ENCODE data around the gene ZSWIM1. TPM values are rescaled to one million over a fixed set of nuclear protein-coding genes. Genes with fewer than 3 reads are reported as not detected.

The ZSWIM1 gene
- polyA plus RNA-seq (2012; ENCODE audit: missing spikeins), result 6.6 TPM

DNA sequence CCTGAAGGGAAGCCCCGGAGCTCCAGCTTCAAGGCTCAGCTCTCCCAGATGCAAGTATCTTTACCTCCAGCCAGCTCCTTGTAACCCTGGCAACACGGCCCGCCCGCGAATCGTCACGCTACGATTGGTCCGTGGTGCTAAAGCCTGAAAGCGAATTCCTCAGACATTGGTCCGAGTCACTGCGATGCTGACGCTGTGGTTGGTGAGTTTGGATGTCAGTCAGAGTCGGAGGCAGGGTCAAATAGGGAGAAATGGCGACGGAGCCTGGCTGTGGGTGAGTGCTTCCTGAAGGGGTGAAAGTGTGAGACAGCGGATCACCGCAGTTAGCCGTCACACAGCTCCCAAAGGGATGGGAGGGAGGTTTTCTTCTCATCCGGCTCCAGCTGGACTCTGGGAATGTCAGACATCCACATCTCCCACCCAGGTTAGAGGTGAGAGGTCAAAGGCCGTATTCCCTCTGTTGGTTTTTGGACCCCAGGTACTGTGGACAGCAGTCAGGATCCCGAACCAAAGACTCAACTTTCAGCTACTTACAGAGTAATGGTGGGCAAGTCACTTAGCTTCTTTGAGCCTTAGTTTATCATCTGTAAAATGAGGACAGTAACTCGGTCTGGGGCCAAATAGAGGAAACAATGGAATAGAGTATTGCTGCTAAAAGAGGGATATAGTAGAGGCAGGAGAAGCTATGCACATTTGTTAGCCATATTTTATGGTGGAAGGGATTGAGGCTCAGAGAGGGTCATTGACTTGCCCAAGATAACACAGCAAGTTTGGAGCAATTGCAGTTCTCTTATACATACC is at the start of gene ZSWIM1:
Gene ZSWIM1 (plus strand): TSS at position 240 of the 801 bp plus-strand sequence. CDS start 1,366 bp downstream, outside the sequence.
- DNase-seq (ENCODE audit: insufficient read length), result peak; percentile 96
- FAIRE-seq, result peak; percentile 99
- TF ChIP-seq POLR2A (IDR thresholded peaks at IDR 0.05; ENCODE audit: low read depth, low read length) (peak; percentile 97), POLR2AphosphoS5 (IDR thresholded peaks at IDR 0.05; ENCODE audit: low read depth, low read length) (peak; percentile 96), TAF1 (IDR thresholded peaks at IDR 0.05; ENCODE audit: borderline replicate concordance, low read depth, low read length) (peak; percentile 96)

DNA sequence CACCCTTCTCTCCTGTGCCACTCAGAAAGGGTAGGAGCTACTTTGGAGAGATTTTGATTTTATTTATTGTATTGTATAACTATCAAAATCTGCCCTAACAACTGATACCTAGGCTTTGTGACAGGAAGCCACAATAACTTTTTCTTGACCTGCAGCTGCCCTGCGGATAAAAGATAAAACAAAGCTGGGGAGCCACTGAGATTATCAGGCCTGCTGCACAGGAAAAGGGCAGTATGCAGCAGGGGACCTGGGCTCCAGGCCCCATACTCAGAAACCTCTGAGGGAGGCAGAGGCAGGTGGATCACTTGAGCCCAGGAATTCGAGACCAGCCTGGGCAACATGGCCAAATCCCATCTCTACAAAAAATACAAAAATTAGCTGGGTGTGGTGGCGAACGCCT is 48.4 kb upstream of the ZSWIM1 start:
- FAIRE-seq (no peak), DNase-seq (ENCODE audit: insufficient read length) (no peak)
- TF ChIP-seq TAF1 (IDR thresholded peaks at IDR 0.05; ENCODE audit: borderline replicate concordance, low read depth, low read length) (no peak), POLR2AphosphoS5 (IDR thresholded peaks at IDR 0.05; ENCODE audit: low read depth, low read length) (no peak), POLR2A (IDR thresholded peaks at IDR 0.05; ENCODE audit: low read depth, low read length) (no peak)

DNA sequence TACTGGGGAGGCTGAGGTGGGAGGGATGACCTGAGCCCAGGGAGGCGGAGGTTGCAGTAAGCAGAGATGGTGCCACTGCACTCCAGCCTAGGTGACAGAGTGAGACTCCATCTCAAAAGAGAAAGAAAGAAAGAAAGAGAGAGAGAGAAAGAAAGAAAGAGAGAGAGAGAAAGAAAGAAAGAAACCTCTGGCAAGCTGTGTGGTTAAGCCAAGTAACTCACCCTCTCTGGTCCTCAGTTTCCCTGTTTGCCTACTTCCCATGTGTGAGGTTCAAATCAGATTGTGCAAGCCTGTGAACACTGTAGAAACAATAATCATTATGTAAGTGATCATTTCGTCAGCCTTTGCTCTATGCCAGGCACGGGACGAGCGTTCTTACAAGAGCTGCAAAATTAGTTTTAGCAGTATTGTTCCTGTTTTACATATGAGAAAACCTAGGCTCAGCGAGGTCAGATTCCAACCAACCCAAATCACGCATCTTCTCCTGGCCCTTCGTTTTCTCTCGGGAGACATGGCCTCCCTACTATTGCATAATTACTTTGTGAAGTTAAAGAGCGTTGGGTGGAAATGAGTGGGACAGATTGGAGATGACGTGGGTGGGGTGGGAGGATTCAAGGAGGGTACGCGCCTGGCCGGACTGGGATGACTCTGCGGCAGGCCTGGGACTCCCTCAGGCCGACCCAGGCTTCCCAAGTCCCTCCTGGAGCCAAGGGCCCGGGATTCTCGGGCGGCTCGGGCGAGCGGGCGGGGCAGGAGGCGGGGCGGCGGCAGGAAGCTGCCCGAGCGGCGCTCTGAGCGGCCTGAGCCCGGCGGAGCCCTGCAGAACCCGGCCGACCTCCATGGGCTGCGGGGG is 47.8 kb upstream of the ZSWIM1 start, which contains the start of gene SNX21:
Gene SNX21 (plus strand): TSS at position 770 of the 853 bp plus-strand sequence. CDS start 121 bp downstream, outside the sequence.
- TF ChIP-seq POLR2AphosphoS5 (IDR thresholded peaks at IDR 0.05; ENCODE audit: low read depth, low read length), result no peak
- TF ChIP-seq POLR2A (IDR thresholded peaks at IDR 0.05; ENCODE audit: low read depth, low read length), result peak; percentile 21; the same call in 1 of the 2 replicates
- no peak for TF ChIP-seq TAF1 (IDR thresholded peaks at IDR 0.05; ENCODE audit: borderline replicate concordance, low read depth, low read length)
- no peak for FAIRE-seq
- DNase-seq (ENCODE audit: insufficient read length), result peak; percentile 61

DNA sequence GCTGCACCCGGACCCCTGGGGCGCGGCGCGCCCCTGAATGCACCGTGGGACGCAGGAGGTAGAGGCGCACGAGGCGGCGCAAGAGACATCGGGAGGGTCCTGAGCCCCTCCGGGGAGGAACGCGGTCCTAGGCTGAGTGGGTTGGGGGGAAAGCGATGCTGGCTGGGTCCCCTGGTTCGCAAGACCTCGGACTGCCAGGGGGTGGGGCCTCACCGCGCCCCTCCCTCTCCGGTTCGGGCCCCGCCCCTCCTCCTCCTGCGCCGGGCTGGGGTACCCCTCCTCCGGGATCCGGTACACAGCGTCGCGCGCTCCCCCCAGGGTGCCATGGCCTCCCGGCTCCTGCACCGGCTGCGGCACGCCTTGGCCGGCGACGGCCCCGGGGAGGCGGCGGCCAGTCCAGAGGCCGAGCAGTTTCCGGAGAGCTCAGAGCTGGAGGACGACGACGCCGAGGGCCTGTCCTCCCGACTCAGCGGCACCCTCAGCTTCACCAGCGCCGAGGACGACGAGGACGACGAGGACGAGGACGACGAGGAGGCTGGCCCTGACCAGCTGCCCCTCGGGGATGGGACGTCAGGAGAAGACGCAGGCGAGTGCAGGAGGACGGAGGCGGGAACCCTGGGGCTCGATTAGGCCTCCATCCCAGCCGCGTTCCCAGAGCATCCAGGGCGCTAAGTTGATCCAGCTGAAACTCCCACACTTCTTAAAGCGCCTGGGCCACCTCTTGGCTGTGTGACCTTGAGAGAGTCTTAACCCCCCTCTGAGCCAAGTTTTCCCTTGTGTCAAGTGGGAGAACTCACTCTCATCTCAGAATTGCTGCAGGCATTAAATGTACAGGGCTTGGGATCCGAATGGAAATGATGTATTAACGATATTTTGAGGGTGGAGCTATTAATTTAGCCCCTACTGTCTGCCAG is 46.9 kb upstream of the ZSWIM1 start:
- peak; percentile 63 for DNase-seq (ENCODE audit: insufficient read length)
- no peak for TF ChIP-seq POLR2AphosphoS5 (IDR thresholded peaks at IDR 0.05; ENCODE audit: low read depth, low read length)
- TF ChIP-seq POLR2A (IDR thresholded peaks at IDR 0.05; ENCODE audit: low read depth, low read length), result no peak
- TF ChIP-seq TAF1 (IDR thresholded peaks at IDR 0.05; ENCODE audit: borderline replicate concordance, low read depth, low read length), result no peak
- FAIRE-seq, result no peak

DNA sequence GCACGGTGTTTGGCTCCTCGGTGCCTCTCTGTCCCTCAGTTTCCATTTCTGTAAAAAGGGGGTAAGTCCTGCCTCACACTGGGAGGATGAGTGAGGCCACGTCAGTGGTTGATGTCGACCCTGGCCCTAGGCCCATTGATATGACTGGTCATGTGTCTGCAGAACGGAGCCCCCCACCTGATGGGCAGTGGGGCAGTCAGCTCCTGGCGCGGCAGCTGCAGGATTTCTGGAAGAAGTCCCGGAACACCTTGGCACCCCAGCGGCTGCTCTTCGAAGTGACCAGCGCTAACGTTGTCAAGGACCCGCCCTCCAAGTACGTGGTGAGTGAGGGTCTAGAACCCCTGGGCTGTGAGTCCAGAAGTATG is 46.2 kb upstream of the ZSWIM1 start:
- TF ChIP-seq POLR2AphosphoS5 (IDR thresholded peaks at IDR 0.05; ENCODE audit: low read depth, low read length) (no peak), POLR2A (IDR thresholded peaks at IDR 0.05; ENCODE audit: low read depth, low read length) (no peak)
- FAIRE-seq (no peak), DNase-seq (ENCODE audit: insufficient read length) (no peak)

DNA sequence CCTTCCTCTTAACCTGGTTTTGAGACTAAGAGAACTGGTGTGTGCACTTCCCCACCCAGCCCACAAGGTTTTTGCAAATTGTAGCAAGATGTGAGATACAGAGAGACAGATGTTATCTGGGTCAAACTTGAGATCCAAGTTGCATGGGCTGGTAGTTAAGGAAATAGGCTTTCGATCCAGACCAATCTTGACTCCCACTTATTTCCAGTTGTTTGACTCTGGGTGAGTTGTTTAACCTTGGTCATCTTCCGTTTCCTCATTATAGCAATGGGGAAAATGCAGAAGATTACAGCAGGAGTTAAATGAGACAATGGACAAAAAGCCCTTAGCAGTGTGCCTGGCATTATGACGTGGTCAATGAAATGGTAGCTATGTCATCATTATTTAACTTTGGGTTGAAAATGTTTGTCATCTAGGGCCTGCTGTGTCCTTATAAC is 45.7 kb upstream of the ZSWIM1 start:
- FAIRE-seq, result no peak
- TF ChIP-seq TAF1 (IDR thresholded peaks at IDR 0.05; ENCODE audit: borderline replicate concordance, low read depth, low read length), result no peak
- DNase-seq (ENCODE audit: insufficient read length), result no peak

DNA sequence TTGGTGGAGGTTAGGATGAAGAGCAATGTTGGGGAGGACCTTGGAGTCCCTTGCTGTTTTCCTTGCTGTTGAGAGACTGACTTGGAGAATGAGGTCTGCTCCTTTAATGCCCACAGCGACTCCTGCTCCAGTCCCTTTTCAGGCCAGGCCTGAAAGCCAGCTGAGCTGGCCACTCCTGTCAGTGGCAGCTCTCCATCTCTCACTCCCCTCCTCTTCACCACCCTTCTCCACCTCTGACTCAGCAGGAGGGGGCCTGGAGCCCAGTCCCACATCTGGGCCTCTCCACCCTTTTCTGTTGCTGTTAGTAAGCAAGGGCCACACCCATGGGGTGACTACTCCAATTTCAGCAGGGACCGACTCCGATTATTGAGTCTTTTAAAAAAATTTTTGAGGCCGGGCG is 45.2 kb upstream of the ZSWIM1 start:
- no peak for FAIRE-seq
- TF ChIP-seq POLR2A (IDR thresholded peaks at IDR 0.05; ENCODE audit: low read depth, low read length) (no peak), POLR2AphosphoS5 (IDR thresholded peaks at IDR 0.05; ENCODE audit: low read depth, low read length) (no peak)
- DNase-seq (ENCODE audit: insufficient read length), result no peak

DNA sequence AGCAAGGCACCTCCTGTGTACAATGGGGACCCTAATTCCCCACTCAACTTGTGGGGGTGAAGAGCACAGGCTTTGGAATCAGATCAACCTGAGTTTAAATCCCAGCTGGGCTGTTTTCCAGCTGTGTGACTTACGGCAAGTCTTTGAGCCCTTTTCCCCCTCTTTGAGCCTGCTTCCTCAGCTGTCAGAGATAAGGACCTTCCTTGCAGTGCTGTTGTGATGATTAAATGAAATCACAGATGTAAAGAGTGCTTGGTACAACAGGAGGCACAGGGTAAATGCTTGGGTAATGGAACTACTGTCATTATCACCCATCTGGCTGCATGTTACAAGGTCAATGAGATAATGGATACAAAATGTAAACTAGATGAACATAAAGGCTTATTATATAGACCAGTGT is 44.2 kb upstream of the ZSWIM1 start:
- DNase-seq (ENCODE audit: insufficient read length), result no peak
- TF ChIP-seq POLR2AphosphoS5 (IDR thresholded peaks at IDR 0.05; ENCODE audit: low read depth, low read length) (no peak), POLR2A (IDR thresholded peaks at IDR 0.05; ENCODE audit: low read depth, low read length) (no peak), TAF1 (IDR thresholded peaks at IDR 0.05; ENCODE audit: borderline replicate concordance, low read depth, low read length) (no peak)
- no peak for FAIRE-seq

DNA sequence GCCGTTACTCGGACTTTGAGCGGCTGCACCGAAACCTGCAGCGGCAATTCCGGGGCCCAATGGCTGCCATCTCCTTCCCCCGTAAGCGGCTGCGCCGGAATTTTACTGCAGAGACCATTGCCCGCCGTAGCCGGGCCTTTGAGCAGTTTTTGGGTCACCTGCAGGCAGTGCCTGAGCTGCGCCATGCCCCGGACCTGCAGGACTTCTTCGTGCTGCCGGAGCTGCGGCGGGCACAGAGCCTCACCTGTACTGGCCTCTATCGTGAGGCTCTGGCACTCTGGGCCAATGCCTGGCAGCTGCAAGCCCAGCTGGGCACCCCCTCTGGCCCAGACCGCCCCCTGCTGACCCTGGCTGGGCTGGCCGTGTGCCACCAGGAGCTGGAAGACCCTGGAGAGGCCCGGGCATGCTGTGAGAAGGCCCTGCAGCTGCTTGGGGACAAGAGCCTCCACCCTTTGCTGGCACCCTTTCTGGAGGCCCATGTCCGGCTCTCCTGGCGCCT is 40.3 kb upstream of the ZSWIM1 start:
- DNase-seq (ENCODE audit: insufficient read length), result no peak
- TF ChIP-seq TAF1 (IDR thresholded peaks at IDR 0.05; ENCODE audit: borderline replicate concordance, low read depth, low read length) (no peak), POLR2A (IDR thresholded peaks at IDR 0.05; ENCODE audit: low read depth, low read length) (no peak), POLR2AphosphoS5 (IDR thresholded peaks at IDR 0.05; ENCODE audit: low read depth, low read length) (no peak)
- FAIRE-seq, result no peak

DNA sequence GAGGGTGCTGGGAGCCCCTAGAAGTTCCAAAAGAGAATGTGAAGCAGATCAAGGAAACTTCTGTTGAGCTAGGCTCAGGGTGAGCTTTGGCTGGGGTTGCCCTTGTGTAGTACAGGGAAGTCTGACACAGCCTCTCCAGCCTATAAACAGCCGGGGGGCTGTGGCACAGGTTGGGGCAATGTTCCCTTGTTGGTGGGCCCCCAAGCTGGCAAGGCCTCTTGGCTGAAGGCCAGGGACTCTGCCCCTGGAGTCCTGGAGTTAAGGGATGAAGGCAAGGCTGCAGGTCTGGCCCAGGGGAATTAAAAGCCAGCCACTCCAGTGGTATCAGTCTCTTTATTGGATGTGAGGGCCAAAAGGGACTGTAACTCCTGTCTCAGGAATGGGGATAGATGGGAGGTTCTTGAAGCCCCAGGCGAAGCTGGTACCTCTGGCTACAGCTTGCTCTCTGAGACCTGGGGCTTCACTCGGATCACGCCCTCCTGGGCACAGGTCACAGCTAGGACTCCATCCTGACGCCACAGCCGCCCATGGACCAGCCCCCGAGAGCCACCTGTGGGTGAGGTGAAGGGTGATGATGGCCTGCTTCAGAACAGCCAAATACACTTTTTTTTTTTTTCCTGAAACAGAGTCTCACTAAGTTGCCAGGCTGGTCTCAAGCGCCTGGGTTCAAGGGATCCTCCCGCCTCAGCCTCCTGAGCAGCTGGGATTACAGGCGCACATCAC is 39.5 kb upstream of the ZSWIM1 start:
- DNase-seq (ENCODE audit: insufficient read length), result no peak
- TF ChIP-seq POLR2AphosphoS5 (IDR thresholded peaks at IDR 0.05; ENCODE audit: low read depth, low read length), result no peak
- no peak for TF ChIP-seq POLR2A (IDR thresholded peaks at IDR 0.05; ENCODE audit: low read depth, low read length)
- no peak for TF ChIP-seq TAF1 (IDR thresholded peaks at IDR 0.05; ENCODE audit: borderline replicate concordance, low read depth, low read length)
- no peak for FAIRE-seq

All from GM12892 (cell line).